ENCODE data around the gene CROCC2.
"Not testable (repeated sequence)": the region's sequence is repeated elsewhere in the genome, so short reads cannot be mapped to it uniquely, and the experiment has no call there.

Gene CROCC2

GRCh38 chr2:240972201-240972600, 66.1 kb downstream of the CROCC2 start:
- ChIA-PET POLR2A (no interaction called here), CTCF (interaction anchor here (1.2 to 2.1 kb wide), 2 partner anchors 8 to 12 kb away, joined by 5 to 8 read pairs; no protein-coding TSS in a partner anchor)
- no peak overlapping the region for H3K4me3 ChIP-seq (ENCODE audit: control insufficient read depth in 1 of 7, extremely low read depth in 1 of 7, insufficient read depth in 4 of 7, low read depth in 2 of 7, low read length in 6 of 7)
- no peak for DNase-seq
- peaks cover 0 to 6% (median 0%) of the 10 kb centered on the region in 5 experiments for H3K9me3 ChIP-seq (ENCODE audit: control extremely low read depth in 1 of 5, control insufficient read depth in 4 of 5, insufficient read depth in 2 of 5, low read depth in 1 of 5, low read length in 4 of 5)
- peaks cover 0 to 11% (median 1%) of the 10 kb centered on the region in 4 experiments for H3K4me1 ChIP-seq (ENCODE audit: control extremely low read depth in 1 of 4, control insufficient read depth in 4 of 4, insufficient read depth in 4 of 4, low read length in 3 of 4)
- no peaks in the 10 kb centered on the region for H3K36me3 ChIP-seq (ENCODE audit: control insufficient read depth in 4 of 4, insufficient read depth in 4 of 4, low read length in 3 of 4)
- peaks cover 0 to 4% (median 0%) of the 10 kb centered on the region in 5 experiments for H3K27me3 ChIP-seq (replicated peaks in 2 of 5; ENCODE audit: control insufficient read depth in 4 of 5, insufficient read depth in 5 of 5, low read length in 4 of 5)
- WGBS (ENCODE audit: insufficient coverage): 100% methylated on average over 5 of the region's 11 CpGs
- H3K27ac ChIP-seq (ENCODE audit: insufficient read depth in 1 of 2, low read depth in 1 of 2, low read length in 2 of 2, poor library complexity in 1 of 2, severe bottlenecking in 2 of 2): no peak overlapping the region

- Histone ChIP-seq H3K27me3 (replicated peaks in 2 of 5; ENCODE audit: control insufficient read depth in 4 of 5, insufficient read depth in 5 of 5, low read length in 4 of 5) (peaks cover 0 to 4% (median 0%) of the 10 kb centered on the region in 5 experiments), H3K36me3 (ENCODE audit: control insufficient read depth in 4 of 4, insufficient read depth in 4 of 4, low read length in 3 of 4) (no peaks in the 10 kb centered on the region), H3K4me3 (ENCODE audit: control insufficient read depth in 1 of 7, extremely low read depth in 1 of 7, insufficient read depth in 4 of 7, low read depth in 2 of 7, low read length in 6 of 7) (no peak overlapping the region), H3K4me1 (ENCODE audit: control extremely low read depth in 1 of 4, control insufficient read depth in 4 of 4, insufficient read depth in 4 of 4, low read length in 3 of 4) (peaks cover 0 to 11% (median 1%) of the 10 kb centered on the region in 4 experiments), H3K27ac (ENCODE audit: insufficient read depth in 1 of 2, low read depth in 1 of 2, low read length in 2 of 2, poor library complexity in 1 of 2, severe bottlenecking in 2 of 2) (no peak overlapping the region), H3K9me3 (ENCODE audit: control extremely low read depth in 1 of 5, control insufficient read depth in 4 of 5, insufficient read depth in 2 of 5, low read depth in 1 of 5, low read length in 4 of 5) (peaks cover 0 to 6% (median 0%) of the 10 kb centered on the region in 5 experiments)
- WGBS (ENCODE audit: insufficient coverage): 80% methylated on average over 13 of the region's 17 CpGs
- no peak for DNase-seq
- ChIA-PET CTCF (interaction anchor here (1.2 to 2.1 kb wide), 3 partner anchors 9 to 20 kb away, joined by 3 to 8 read pairs (median 5); no protein-coding TSS in a partner anchor), POLR2A (no interaction called here)
Observed at GRCh38 chr2:240972636-240973521, 66.7 kb downstream of the CROCC2 start.

GRCh38 chr2:240974771-240975572, 68.8 kb downstream of the CROCC2 start:
- DNase-seq: peak in 1 of 3 donors; percentile 56
- Histone ChIP-seq H3K27ac (ENCODE audit: insufficient read depth in 1 of 2, low read depth in 1 of 2, low read length in 2 of 2, poor library complexity in 1 of 2, severe bottlenecking in 2 of 2) (no peak overlapping the region), H3K27me3 (replicated peaks in 2 of 5; ENCODE audit: control insufficient read depth in 4 of 5, insufficient read depth in 5 of 5, low read length in 4 of 5) (peaks cover 0 to 4% (median 0%) of the 10 kb centered on the region in 5 experiments), H3K9me3 (ENCODE audit: control extremely low read depth in 1 of 5, control insufficient read depth in 4 of 5, insufficient read depth in 2 of 5, low read depth in 1 of 5, low read length in 4 of 5) (peaks cover 0 to 6% (median 0%) of the 10 kb centered on the region in 5 experiments), H3K4me1 (ENCODE audit: control extremely low read depth in 1 of 4, control insufficient read depth in 4 of 4, insufficient read depth in 4 of 4, low read length in 3 of 4) (peaks cover 0 to 11% (median 1%) of the 10 kb centered on the region in 4 experiments), H3K36me3 (ENCODE audit: control insufficient read depth in 4 of 4, insufficient read depth in 4 of 4, low read length in 3 of 4) (no peaks in the 10 kb centered on the region), H3K4me3 (ENCODE audit: control insufficient read depth in 1 of 7, extremely low read depth in 1 of 7, insufficient read depth in 4 of 7, low read depth in 2 of 7, low read length in 6 of 7) (no peak overlapping the region)
- CTCF ChIA-PET: interaction anchor here (1.4 kb wide), 1 partner anchor 9 kb away, joined by 4 read pairs; no protein-coding TSS in a partner anchor
- 66% methylated on average over 9 of the region's 10 CpGs for WGBS (ENCODE audit: insufficient coverage)
- POLR2A ChIA-PET: no interaction called here

- POLR2A ChIA-PET; CTCF ChIA-PET; DNase-seq; H3K27me3 ChIP-seq (replicated peaks in 2 of 5; ENCODE audit: control insufficient read depth in 4 of 5, insufficient read depth in 5 of 5, low read length in 4 of 5); H3K27ac ChIP-seq (ENCODE audit: insufficient read depth in 1 of 2, low read depth in 1 of 2, low read length in 2 of 2, poor library complexity in 1 of 2, severe bottlenecking in 2 of 2); H3K4me3 ChIP-seq (ENCODE audit: control insufficient read depth in 1 of 7, extremely low read depth in 1 of 7, insufficient read depth in 4 of 7, low read depth in 2 of 7, low read length in 6 of 7); H3K9me3 ChIP-seq (ENCODE audit: control extremely low read depth in 1 of 5, control insufficient read depth in 4 of 5, insufficient read depth in 2 of 5, low read depth in 1 of 5, low read length in 4 of 5); H3K36me3 ChIP-seq (ENCODE audit: control insufficient read depth in 4 of 4, insufficient read depth in 4 of 4, low read length in 3 of 4): not testable (repeated sequence)
- 97% methylated on average over 4 of the region's 4 CpGs for WGBS (ENCODE audit: insufficient coverage)
- peaks cover 0 to 11% (median 1%) of the 10 kb centered on the region in 4 experiments for H3K4me1 ChIP-seq (ENCODE audit: control extremely low read depth in 1 of 4, control insufficient read depth in 4 of 4, insufficient read depth in 4 of 4, low read length in 3 of 4)
Observed at GRCh38 chr2:240975903-240976302, 69.8 kb downstream of the CROCC2 start.

- ChIA-PET POLR2A (no interaction called here), CTCF (interaction anchor here (0.9 to 1.1 kb wide), 2 partner anchors 22 to 169 kb away, joined by 3 read pairs; partner anchors contain the start of gene PPP1R7)
- Histone ChIP-seq H3K4me1 (ENCODE audit: control extremely low read depth in 1 of 4, control insufficient read depth in 4 of 4, insufficient read depth in 4 of 4, low read length in 3 of 4) (peaks cover 0 to 12% (median 5%) of the 10 kb centered on the region in 4 experiments), H3K27me3 (replicated peaks in 2 of 5; ENCODE audit: control insufficient read depth in 4 of 5, insufficient read depth in 5 of 5, low read length in 4 of 5) (peaks cover 0 to 7% (median 0%) of the 10 kb centered on the region in 5 experiments), H3K4me3 (ENCODE audit: control insufficient read depth in 1 of 7, extremely low read depth in 1 of 7, insufficient read depth in 4 of 7, low read depth in 2 of 7, low read length in 6 of 7) (no peak overlapping the region), H3K9me3 (ENCODE audit: control extremely low read depth in 1 of 5, control insufficient read depth in 4 of 5, insufficient read depth in 2 of 5, low read depth in 1 of 5, low read length in 4 of 5) (no peaks in the 10 kb centered on the region), H3K36me3 (ENCODE audit: control insufficient read depth in 4 of 4, insufficient read depth in 4 of 4, low read length in 3 of 4) (no peaks in the 10 kb centered on the region), H3K27ac (ENCODE audit: insufficient read depth in 1 of 2, low read depth in 1 of 2, low read length in 2 of 2, poor library complexity in 1 of 2, severe bottlenecking in 2 of 2) (no peak overlapping the region)
- 26% methylated on average over 3 of the region's 4 CpGs for WGBS (ENCODE audit: insufficient coverage)
- peak in 2 of 3 donors; percentile 54 to 55 for DNase-seq
Observed at GRCh38 chr2:240981280-240981679, 75.1 kb downstream of the CROCC2 start.

GRCh38 chr2:240981871-240982800, 76.0 kb downstream of the CROCC2 start:
- no peaks in the 10 kb centered on the region for H3K36me3 ChIP-seq (ENCODE audit: control insufficient read depth in 4 of 4, insufficient read depth in 4 of 4, low read length in 3 of 4)
- CTCF ChIA-PET: interaction anchor here (0.7 to 1.1 kb wide), 4 partner anchors 11 to 169 kb away, joined by 3 read pairs; partner anchors contain the start of gene PPP1R7
- no peak for DNase-seq
- H3K27ac ChIP-seq (ENCODE audit: insufficient read depth in 1 of 2, low read depth in 1 of 2, low read length in 2 of 2, poor library complexity in 1 of 2, severe bottlenecking in 2 of 2): no peak overlapping the region
- POLR2A ChIA-PET: interaction anchor here (0.6 kb wide), 1 partner anchor 20 kb away, joined by 3 read pairs; no protein-coding TSS in a partner anchor
- H3K9me3 ChIP-seq (ENCODE audit: control extremely low read depth in 1 of 5, control insufficient read depth in 4 of 5, insufficient read depth in 2 of 5, low read depth in 1 of 5, low read length in 4 of 5): no peaks in the 10 kb centered on the region
- WGBS (ENCODE audit: insufficient coverage): 94% methylated on average over 25 of the region's 25 CpGs
- no peak overlapping the region for H3K4me3 ChIP-seq (ENCODE audit: control insufficient read depth in 1 of 7, extremely low read depth in 1 of 7, insufficient read depth in 4 of 7, low read depth in 2 of 7, low read length in 6 of 7)
- peaks cover 0 to 18% (median 7%) of the 10 kb centered on the region in 4 experiments for H3K4me1 ChIP-seq (ENCODE audit: control extremely low read depth in 1 of 4, control insufficient read depth in 4 of 4, insufficient read depth in 4 of 4, low read length in 3 of 4)
- H3K27me3 ChIP-seq (replicated peaks in 2 of 5; ENCODE audit: control insufficient read depth in 4 of 5, insufficient read depth in 5 of 5, low read length in 4 of 5): peaks cover 0 to 7% (median 0%) of the 10 kb centered on the region in 5 experiments
